Natural killer cell treated with Interleukin-12 subunit alpha and Interleukin-12 subunit beta and Interleukin-15 and Interleukin-18, amount 100 ng/mL, for 72 hours (primary cell): ENCODE results near the gene TBC1D7. TPM values are rescaled to one million over a fixed set of nuclear protein-coding genes. Genes with fewer than 3 reads are reported as not detected.

ENCODE experiments used
- ATAC-seq, 2 donors: fragments of 150-1000 bp; cut with Tn5 transposase in 1 of 2; sonication (Bioruptor Pico), chemical (Tn5 transposase) in 1 of 2; 2 replicates each; pipeline ENCODE4 v1.10.0; 2021
- DNase-seq: peaks from one replicate; pipeline ENCODE4 v3.0.0; 2022; ENCODE audit warnings: low spot score
- H3K27ac Mint-ChIP-seq, 2 donors: 1 replicate in 1 of 2; 2 replicates in 1 of 2; pipeline ENCODE4 v1.8.0; 2022; ENCODE audit warnings: mixed read lengths in 2 of 2, mild to moderate bottlenecking in 1 of 2, moderate library complexity in 1 of 2
- H3K27me3 Mint-ChIP-seq, 2 donors: 1 replicate in 1 of 2; 2 replicates in 1 of 2; pipeline ENCODE4 v1.8.0; 2022; ENCODE audit warnings: mixed read lengths in 2 of 2
- H3K36me3 Mint-ChIP-seq: one replicate; pipeline ENCODE4 v1.8.0; 2022; ENCODE audit warnings: mixed read lengths
- H3K4me1 Mint-ChIP-seq, 2 donors: 1 replicate in 1 of 2; 2 replicates in 1 of 2; pipeline ENCODE4 v1.8.0; 2022; ENCODE audit warnings: low read depth in 2 of 2, mixed read lengths in 2 of 2, mild to moderate bottlenecking in 1 of 2
- H3K4me3 Mint-ChIP-seq: one replicate; pipeline ENCODE4 v1.8.0; 2022; ENCODE audit warnings: mixed read lengths
- H3K9me3 Mint-ChIP-seq: 2 replicates; pipeline ENCODE4 v1.8.0; 2022; ENCODE audit warnings: mixed read lengths
- total RNA-seq, 2 donors: library from RNA; stranded (reverse); gene quantifications; one replicate each; pipeline ENCODE4 v1.2.3, GENCODE V29; 2022

The TBC1D7 gene
- total RNA-seq, 2 donors from 2014 or later, result 21.8 to 23.4 TPM

DNA sequence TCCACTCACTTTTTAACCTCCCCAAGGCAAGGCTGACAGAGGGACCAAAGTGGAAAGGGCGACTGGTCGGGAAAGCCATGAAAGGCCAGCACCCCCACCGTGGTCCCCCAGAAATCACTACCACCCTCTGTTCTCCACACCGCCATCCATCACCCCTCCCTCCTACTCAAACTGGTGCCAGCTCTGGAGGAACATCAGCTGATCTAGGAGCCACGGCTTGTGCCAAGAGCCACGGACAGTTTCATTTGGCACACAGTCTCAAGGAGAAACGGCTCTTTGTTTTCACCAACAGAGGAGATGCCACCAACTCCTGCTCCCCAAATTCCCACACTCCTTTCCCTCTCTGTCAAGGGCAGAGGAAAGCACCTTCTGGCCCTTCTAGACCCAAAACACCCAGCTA, 26.0 kb downstream of the TBC1D7 start:
- DNase-seq (no peak), ATAC-seq (no peak)
- Mint-ChIP-seq H3K27me3 (no peaks in the 10 kb centered on the region), H3K36me3 (peaks cover 15% of the 10 kb centered on the region), H3K27ac (peak overlapping the region; percentile 94 to 95), H3K9me3 (no peaks in the 10 kb centered on the region), H3K4me3 (peak overlapping the region; percentile 79), H3K4me1 (peaks cover 32 to 37% of the 10 kb centered on the region in 2 donors)

DNA sequence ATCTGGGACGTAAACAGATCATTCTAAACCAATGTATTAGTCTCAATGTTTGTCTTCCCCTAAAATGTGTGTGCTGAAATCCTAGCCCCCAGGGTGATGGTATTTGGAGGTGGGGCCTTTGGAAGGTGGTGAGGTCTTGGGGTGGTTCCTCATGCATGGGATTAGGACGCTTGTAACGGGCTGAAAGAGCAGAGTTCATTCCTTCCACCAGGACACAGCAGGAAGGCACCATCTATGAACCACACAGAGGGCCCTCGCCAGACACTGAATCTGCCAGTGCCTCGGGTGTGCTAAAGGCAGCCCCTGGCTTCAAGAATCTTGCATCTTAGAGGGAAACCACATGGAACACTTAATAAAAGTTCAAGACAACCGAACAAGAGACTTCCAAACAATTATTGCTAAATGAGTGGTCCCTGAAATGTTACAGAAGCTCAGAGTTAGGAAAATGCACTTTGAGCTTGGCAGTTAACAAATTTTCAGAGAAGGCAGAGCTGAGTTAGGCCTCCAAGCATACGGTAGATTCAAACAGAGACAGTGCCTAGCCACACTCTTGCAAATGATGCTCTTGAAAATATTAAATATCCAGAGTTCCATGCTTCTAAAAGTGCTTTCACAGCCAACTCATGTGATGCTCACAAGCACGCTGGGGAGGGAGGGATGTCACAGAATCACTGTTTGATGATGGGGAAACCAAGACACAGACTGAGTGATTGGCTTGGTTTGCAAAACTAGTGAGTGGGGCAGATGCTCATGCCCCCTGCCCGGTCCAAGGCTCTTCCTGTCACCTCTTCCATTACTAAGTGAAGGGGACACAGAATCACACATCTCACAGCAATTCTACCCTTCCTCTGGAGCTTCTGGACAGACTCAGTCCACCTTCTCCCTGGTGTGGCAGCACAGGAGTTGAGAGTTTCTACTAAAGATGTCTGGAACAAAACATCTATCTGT, 27.4 kb downstream of the TBC1D7 start:
- Mint-ChIP-seq H3K4me3 (no peak overlapping the region), H3K27me3 (no peaks in the 10 kb centered on the region), H3K9me3 (no peaks in the 10 kb centered on the region), H3K36me3 (peaks cover 15% of the 10 kb centered on the region), H3K4me1 (peaks cover 32 to 37% of the 10 kb centered on the region in 2 donors), H3K27ac (peak overlapping the region in 1 of 2 donors; percentile 95)
- DNase-seq (no peak), ATAC-seq (no peak)

DNA sequence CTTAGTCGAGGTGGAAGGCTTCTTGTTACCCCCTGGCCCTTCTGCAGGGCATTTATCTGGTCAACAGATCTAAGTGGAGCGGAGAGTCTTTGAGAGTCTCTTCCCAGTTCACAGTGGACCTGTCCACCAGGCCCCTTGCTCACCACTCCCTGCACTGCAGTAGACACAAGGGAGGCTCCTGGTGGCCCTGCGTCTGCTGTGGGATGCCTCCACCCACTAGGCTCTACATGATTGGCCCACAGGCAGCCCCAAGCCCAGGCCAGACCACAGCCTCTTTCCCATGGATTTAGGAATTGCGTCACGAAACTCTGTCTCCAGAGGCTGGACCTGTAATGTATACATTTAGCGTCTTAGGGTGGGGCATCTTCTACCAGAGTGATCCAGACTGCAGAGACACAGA, 28.4 kb downstream of the TBC1D7 start:
- Mint-ChIP-seq H3K27ac (no peak overlapping the region), H3K27me3 (no peaks in the 10 kb centered on the region), H3K9me3 (no peaks in the 10 kb centered on the region), H3K4me1 (peaks cover 37 to 40% of the 10 kb centered on the region in 2 donors), H3K4me3 (no peak overlapping the region), H3K36me3 (peaks cover 18% of the 10 kb centered on the region)
- no peak for DNase-seq
- no peak for ATAC-seq

DNA sequence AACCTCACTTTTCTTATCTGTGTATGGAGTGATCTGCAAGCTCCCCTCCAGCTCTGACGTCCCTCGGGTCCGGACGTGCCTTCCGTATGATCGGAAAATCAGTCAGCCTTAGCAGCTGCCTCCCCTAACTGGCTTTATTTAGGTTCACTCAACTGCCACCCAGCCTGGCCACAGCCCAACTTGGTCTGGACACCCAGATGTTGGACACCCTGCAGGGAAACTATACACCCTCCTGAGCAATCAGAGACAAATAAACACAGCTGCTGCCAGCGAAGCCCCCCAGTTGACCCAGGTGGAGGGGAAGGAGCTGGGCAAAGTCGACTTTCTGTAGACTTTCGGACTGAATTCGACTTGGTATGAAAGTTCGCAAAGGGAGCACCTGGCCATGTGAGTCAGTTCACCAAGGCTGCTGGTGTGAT, 28.9 kb downstream of the TBC1D7 start:
- peaks cover 23% of the 10 kb centered on the region for H3K36me3 Mint-ChIP-seq

DNA sequence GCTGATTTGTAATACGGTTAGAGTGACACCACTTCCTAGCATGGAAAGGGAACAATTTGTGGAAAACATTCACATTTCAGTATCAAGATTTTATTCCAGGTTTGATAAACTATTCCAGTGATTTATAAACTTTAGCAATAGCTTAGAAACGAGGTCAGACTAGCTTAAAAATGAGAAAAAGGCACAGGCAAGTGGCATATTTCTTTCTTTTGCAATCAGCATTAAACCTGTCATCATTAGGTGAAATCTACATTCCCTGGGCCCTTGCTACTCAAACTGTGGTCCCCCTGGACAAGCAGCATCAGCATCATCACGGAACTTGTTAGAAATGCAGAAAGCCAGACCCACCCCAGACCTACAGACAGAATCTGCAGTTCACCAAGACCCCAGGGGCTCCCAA, 29.9 kb downstream of the TBC1D7 start:
- no peak overlapping the region for H3K27ac Mint-ChIP-seq
- H3K27me3 Mint-ChIP-seq, result no peaks in the 10 kb centered on the region
- H3K9me3 Mint-ChIP-seq, result no peaks in the 10 kb centered on the region
- no peak overlapping the region for H3K4me3 Mint-ChIP-seq
- H3K36me3 Mint-ChIP-seq, result peaks cover 24% of the 10 kb centered on the region
- no peak for ATAC-seq
- H3K4me1 Mint-ChIP-seq, result peaks cover 26 to 31% of the 10 kb centered on the region in 2 donors
- DNase-seq, result no peak

More for the DNA sequence above, 28.9 kb downstream of the TBC1D7 start:
- no peaks in the 10 kb centered on the region for H3K9me3 Mint-ChIP-seq
- ATAC-seq (no peak), DNase-seq (no peak)
- no peak overlapping the region for H3K4me3 Mint-ChIP-seq
- H3K27me3 Mint-ChIP-seq, result no peaks in the 10 kb centered on the region
- H3K27ac Mint-ChIP-seq, result no peak overlapping the region
- H3K4me1 Mint-ChIP-seq, result peaks cover 34 to 38% of the 10 kb centered on the region in 2 donors

DNA sequence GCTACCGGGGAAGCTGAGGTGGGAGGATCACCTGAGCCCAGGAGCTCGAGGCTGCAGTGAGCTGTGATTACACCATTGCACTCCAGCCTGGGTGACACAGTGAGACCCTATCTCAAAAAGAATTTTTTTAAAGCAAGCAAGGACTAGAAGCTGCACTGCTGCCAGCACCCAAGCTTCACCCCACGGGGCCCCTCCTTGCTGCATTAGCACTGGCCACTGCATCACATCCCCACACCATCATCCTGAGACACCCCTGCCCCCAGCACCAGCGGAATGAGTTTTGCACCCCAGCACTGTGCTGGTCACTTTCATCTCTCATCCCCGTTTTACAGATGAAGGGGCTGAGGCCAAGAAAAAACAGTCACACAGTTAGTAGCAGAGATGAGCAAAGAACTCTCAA, 30.9 kb downstream of the TBC1D7 start:
- DNase-seq, result peak; percentile 5

DNA sequence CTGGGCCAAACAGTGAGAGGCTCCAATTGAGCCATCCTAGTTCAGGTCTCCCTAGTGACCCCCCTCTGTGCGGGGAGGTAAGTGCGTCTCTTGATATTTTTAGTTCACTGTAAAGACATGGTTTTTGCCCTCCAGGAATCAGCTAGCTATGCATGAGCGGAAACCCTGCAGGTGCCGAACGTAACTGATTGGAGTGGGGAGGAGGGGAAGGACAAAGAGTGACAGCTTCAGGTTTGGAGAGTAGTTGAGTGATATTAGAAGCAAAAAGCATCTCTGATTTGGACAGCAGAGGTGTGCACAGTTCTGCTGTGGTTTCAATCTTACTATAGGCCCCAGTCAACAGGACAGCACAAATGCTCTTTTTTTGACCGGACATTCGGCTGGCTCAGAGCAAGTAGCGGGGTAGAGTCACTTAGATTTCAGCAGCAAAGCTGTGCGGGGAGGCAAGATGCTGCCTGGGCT, 31.8 kb downstream of the TBC1D7 start:
- Mint-ChIP-seq H3K4me1 (peaks cover 8 to 14% of the 10 kb centered on the region in 2 donors), H3K27me3 (no peaks in the 10 kb centered on the region), H3K27ac (no peak overlapping the region), H3K36me3 (peaks cover 24% of the 10 kb centered on the region), H3K9me3 (no peaks in the 10 kb centered on the region), H3K4me3 (no peak overlapping the region)
- DNase-seq (no peak), ATAC-seq (no peak)

More for the DNA sequence above, 30.9 kb downstream of the TBC1D7 start:
- no peaks in the 10 kb centered on the region for H3K27me3 Mint-ChIP-seq
- H3K36me3 Mint-ChIP-seq, result peaks cover 24% of the 10 kb centered on the region
- no peak for ATAC-seq
- H3K9me3 Mint-ChIP-seq, result no peaks in the 10 kb centered on the region
- no peak overlapping the region for H3K27ac Mint-ChIP-seq
- H3K4me3 Mint-ChIP-seq, result no peak overlapping the region
- H3K4me1 Mint-ChIP-seq, result peaks cover 16 to 20% of the 10 kb centered on the region in 2 donors

DNA sequence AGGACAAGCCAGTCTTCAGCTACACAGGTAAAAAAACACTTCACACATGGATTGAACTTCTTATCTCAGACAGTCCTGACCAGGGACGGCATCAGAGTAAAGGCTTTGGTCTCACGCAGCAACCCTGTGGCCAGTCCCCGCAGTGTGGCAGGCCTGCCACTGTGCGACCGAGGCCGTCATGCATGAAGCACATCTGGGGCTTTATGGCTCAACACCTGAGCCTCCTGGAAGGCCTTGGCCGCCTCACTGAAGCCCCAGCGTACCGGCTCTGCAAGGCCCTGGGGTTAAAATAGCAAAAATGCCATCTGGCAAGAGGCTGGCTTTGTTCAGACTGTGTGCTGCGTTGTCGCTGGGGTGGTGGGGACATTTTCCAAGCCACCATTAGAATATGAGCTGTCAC, 32.8 kb downstream of the TBC1D7 start:
- Mint-ChIP-seq H3K4me1 (peaks cover 5 to 8% of the 10 kb centered on the region in 2 donors), H3K9me3 (no peaks in the 10 kb centered on the region), H3K27ac (no peak overlapping the region), H3K27me3 (no peaks in the 10 kb centered on the region), H3K36me3 (peaks cover 20% of the 10 kb centered on the region), H3K4me3 (no peak overlapping the region)
- DNase-seq, result no peak
- ATAC-seq, result no peak

DNA sequence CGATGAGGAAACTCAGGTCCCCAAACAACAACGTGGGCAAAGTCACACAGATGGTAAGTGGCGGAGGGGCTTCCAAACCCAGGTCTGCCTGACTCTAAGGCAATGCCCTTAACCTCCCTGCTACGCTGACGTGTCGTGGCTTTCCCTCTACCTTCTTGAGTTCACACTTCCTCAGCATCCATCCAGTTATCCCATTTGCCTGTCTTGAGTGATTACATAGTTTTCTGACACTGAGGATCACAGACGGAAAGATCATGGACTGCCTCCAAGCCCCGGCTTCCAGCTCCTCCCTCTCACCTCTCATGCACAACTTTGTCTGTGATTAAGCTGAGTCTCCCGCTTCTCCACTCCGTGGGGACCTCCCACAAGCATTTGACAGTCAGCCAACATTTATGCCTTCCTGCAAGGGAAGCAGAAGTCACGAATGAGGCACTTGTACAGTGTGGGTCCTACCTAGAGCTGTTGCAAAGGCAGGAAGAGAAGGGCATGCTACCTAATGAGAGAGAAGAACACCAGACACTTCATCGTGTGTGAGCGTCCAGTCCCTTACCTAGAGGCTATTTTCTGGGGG, 33.8 kb downstream of the TBC1D7 start:
- no peak overlapping the region for H3K27ac Mint-ChIP-seq
- ATAC-seq, result no peak
- no peaks in the 10 kb centered on the region for H3K9me3 Mint-ChIP-seq
- no peaks in the 10 kb centered on the region for H3K27me3 Mint-ChIP-seq
- H3K4me1 Mint-ChIP-seq, result peaks cover 5% of the 10 kb centered on the region in 2 donors
- H3K4me3 Mint-ChIP-seq, result no peak overlapping the region
- peaks cover 17% of the 10 kb centered on the region for H3K36me3 Mint-ChIP-seq
- no peak for DNase-seq

DNA sequence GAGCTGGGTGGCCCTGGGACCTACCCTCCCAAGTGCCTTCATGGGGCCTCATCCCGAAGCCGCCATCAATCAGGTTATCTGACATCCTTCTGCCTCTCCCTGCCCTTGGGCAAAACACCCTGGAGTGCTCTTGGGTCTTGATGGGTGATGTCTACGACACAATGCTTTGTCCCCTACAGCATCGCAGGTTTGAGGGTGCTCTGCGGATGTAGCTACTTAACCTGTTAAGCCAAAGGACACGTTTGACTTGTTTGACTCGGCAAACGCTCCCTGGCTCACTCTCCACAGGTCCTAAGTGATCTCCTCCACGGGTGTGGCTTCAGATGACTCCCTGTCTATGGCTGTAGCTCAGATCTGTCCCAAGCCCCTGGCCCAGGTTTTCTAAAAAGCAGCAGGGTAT, 35.6 kb downstream of the TBC1D7 start:
- Mint-ChIP-seq H3K27ac (no peak overlapping the region), H3K9me3 (no peaks in the 10 kb centered on the region), H3K27me3 (no peaks in the 10 kb centered on the region), H3K4me1 (peaks cover 2 to 5% of the 10 kb centered on the region in 2 donors), H3K4me3 (no peak overlapping the region), H3K36me3 (peaks cover 11% of the 10 kb centered on the region)
- DNase-seq, result no peak
- ATAC-seq, result no peak

DNA sequence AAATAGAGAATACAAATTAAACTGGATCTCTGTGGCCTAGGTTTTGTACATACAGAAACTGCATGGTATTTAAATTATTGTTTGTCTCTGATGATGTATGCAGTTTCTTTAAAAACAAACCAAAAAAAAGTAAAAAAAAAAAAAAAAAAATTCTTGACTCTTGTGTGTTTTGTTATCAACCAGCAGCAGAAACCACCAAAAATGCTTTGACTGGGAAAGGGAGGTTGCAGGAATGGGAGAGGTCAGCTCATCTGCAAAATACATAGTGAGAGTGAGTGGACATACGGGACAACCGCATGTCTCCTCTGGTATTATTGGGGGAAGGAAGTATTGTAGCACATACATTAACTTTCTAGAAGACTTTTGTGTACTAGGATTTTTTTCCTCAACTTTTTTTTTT, 38.0 kb downstream of the TBC1D7 start:
- Mint-ChIP-seq H3K4me3 (no peak overlapping the region), H3K27ac (no peak overlapping the region), H3K27me3 (no peaks in the 10 kb centered on the region), H3K9me3 (no peaks in the 10 kb centered on the region), H3K36me3 (peaks cover 10% of the 10 kb centered on the region), H3K4me1 (peaks cover 2 to 4% of the 10 kb centered on the region in 2 donors)
- ATAC-seq (no peak), DNase-seq (no peak)

DNA sequence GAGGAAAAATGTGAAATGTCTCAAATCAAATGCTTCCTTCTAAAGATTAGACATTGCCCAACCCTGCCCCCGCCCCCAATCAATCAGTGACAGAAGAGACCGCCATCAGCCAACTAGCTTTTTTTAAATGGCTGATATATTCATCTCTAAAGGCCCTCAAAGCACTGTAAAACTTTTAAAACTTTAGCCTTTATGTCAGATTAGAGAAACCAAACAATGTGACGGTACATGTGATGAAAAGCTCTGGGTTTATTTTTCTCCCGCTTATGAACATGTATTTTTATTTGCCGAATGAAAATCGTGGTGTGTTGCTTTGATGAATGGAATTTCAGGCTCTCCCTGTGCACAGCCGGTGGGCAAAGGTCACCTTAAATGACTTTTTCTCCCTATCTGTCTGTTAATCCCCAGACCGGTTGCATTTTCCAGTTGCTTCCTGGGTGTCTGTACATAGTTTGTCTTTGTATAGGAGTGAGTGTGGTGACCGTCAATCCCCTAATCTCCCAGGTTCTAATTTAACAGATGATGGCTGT, 38.5 kb downstream of the TBC1D7 start:
- Mint-ChIP-seq H3K27ac (no peak overlapping the region), H3K27me3 (no peaks in the 10 kb centered on the region), H3K4me3 (no peak overlapping the region), H3K36me3 (peaks cover 6% of the 10 kb centered on the region), H3K4me1 (no peaks in the 10 kb centered on the region), H3K9me3 (no peaks in the 10 kb centered on the region)
- DNase-seq, result no peak
- ATAC-seq, result no peak

DNA sequence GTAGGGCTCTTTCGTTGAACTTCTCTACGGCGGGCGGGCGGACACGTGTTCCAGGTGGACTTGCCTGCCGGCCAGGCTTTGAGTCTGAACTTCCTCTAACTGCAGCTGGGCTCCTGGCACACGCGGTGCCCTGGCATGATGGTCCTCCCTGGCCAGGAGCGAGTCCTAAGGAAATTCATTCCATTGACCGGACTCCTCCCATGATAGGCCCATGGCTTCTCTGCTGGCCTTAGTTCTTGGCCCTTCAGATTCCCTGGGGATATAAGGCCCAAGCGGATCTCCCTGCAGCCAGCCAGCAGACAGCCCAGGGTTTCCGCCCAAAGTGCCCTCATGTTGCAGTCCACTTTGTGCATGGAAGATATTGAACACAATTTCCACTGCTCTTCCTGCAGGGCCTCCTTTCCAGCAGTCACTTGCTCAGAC, 39.4 kb downstream of the TBC1D7 start:
- Mint-ChIP-seq H3K4me3 (no peak overlapping the region), H3K27me3 (no peaks in the 10 kb centered on the region), H3K9me3 (no peaks in the 10 kb centered on the region), H3K36me3 (no peaks in the 10 kb centered on the region), H3K4me1 (peaks cover 0 to 4% of the 10 kb centered on the region in 2 donors), H3K27ac (no peak overlapping the region)
- ATAC-seq, result no peak
- DNase-seq, result no peak

DNA sequence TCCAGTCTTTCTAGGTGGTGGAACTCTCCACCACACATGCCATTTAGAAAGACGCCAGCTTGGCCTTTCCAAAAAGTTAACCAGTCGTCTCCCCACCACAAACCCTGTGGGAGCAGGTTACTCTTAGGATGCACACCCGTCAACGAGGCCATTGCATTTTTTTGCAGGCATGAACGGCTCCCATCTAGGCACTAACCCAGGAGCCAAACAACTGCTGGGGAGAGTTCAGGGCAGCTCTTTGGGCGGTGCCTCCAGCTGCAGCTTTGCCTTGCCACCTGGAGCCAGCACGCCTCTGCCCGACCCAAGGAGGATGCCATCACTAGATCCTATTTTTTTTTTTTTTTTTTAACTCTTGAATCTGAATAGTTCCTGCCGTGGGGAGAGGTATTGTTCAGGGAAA, 39.9 kb downstream of the TBC1D7 start:
- Mint-ChIP-seq H3K36me3 (no peaks in the 10 kb centered on the region), H3K4me1 (peaks cover 0 to 4% of the 10 kb centered on the region in 2 donors), H3K27ac (no peak overlapping the region), H3K9me3 (no peaks in the 10 kb centered on the region), H3K27me3 (no peaks in the 10 kb centered on the region), H3K4me3 (no peak overlapping the region)
- ATAC-seq (no peak), DNase-seq (no peak)
